GM08714 (cell line): ENCODE data around the gene IKZF2.
A peak's percentile ranks its signal among the peaks of the same experiment; 100 is the strongest.

Experiments
- H3K4me3 ChIP-seq: fragments of 200-500 bp; sonication (Bioruptor generic); 2 replicates; pipeline ENCODE4 v1.5.1; 2014; ENCODE audit warnings: mild to moderate bottlenecking, low read length, inconsistent platforms
- ZNF274 ChIP-seq: IDR thresholded peaks from 2 replicates; pipeline ENCODE4 v1.6.1; 2012; ENCODE audit warnings: mild to moderate bottlenecking, low read depth, low read length

Gene IKZF2

DNA sequence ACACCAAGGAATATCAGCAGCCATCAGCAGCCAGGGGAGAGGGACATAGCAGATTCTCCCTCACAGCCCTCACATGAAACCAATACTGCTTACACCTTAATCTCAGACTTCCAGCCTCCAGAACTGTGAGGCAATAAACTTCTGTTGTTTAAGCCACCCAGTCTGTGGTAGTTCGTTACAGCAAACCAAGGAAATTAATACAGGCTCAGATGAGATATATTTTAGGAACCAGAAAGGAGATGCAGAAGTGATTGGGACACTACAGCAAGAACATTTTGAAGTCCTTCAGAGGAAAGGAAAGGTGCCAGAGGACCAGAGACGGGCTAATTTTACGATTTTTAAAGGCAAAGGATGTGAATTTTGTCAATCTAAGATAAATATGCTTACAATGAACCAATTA is 60.6 kb downstream of the IKZF2 start:
- no peak overlapping the region for H3K4me3 ChIP-seq
- no peak for TF ChIP-seq ZNF274

GRCh38 chr2:213089438-213089837 is 62.0 kb downstream of the IKZF2 start:
- no peak overlapping the region for H3K4me3 ChIP-seq
- TF ChIP-seq ZNF274, result no peak

DNA sequence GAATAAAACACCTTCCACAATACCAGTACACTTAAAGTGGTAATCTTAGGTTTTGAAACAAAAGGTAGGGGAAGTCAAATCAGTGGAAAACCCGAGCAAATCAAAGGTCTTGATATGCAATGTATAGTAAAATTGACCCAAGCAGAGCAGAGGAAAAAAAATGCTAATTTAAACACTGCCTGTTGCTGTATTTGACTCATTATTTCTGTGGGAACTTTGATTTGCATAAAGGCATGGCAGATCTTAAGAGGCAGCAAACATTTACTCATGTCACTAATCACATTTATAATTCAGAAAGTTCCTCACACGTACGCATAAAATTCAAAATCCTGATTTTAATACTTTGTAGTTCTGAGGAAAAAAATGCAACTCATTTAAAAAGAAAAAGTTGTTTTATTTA is 64.4 kb downstream of the IKZF2 start:
- TF ChIP-seq ZNF274, result no peak
- H3K4me3 ChIP-seq, result no peak overlapping the region

GRCh38 chr2:213086571-213086970 is 64.8 kb downstream of the IKZF2 start:
- no peak for TF ChIP-seq ZNF274
- H3K4me3 ChIP-seq, result no peak overlapping the region

- H3K4me3 ChIP-seq, result no peak overlapping the region
- no peak for TF ChIP-seq ZNF274
Observed at GRCh38 chr2:213086050-213086449, 65.4 kb downstream of the IKZF2 start.

GRCh38 chr2:213085538-213085937 is 65.9 kb downstream of the IKZF2 start:
- no peak for TF ChIP-seq ZNF274
- H3K4me3 ChIP-seq, result no peak overlapping the region

- no peak for TF ChIP-seq ZNF274
- H3K4me3 ChIP-seq, result no peak overlapping the region
Observed at GRCh38 chr2:213084261-213084660, 67.2 kb downstream of the IKZF2 start.

DNA sequence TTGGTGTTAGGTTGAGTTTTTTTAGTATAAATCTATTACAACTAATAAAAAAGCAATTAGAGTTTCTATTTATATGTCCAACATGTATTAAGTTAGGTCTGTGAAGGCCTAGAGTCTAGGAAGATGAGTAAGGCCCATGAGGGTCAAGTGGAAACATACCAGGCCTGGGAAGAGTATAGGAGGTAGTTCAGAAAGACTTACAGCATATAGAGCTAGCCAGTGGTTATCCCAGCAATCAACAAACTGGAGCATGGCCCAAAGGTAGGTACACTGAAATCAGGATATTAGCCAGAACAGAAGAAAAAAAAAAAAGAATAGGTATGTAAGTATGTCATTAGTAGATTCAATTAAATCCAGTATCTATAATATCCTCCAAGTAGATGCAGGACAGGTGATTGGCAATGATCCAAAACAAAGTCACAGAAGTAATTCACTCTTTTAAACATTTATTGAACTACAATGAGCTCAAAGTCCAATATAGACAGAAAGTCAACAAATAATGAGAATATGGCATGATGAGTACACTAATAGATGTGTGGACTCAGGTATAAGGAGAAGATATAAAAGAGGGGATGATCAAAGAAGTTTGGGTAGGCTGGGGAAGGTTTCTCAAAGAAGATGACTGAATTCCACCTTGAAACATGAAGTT is 70.3 kb downstream of the IKZF2 start:
- TF ChIP-seq ZNF274, result no peak
- no peak overlapping the region for H3K4me3 ChIP-seq

GRCh38 chr2:213079756-213080155 is 71.7 kb downstream of the IKZF2 start:
- TF ChIP-seq ZNF274, result no peak
- H3K4me3 ChIP-seq, result no peak overlapping the region

DNA sequence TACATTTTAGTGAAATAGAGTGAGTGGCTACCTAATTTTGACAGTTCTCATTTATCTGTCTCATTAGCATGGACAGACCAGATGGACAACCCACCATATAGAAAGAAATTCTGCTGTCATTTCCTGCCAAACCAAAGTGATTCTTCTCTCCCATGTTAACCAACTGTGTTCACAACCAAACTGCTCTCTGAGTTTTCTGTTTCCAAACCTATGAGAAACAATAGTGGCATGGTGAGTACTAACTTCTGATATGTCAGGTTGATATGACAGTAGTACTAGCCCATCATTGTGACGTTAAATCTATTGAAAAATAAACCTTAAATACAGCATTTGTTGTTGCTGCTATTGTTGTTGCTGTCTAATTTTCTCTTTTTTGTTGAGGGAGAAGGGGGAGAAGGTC is 72.7 kb downstream of the IKZF2 start:
- H3K4me3 ChIP-seq, result no peak overlapping the region
- no peak for TF ChIP-seq ZNF274

DNA sequence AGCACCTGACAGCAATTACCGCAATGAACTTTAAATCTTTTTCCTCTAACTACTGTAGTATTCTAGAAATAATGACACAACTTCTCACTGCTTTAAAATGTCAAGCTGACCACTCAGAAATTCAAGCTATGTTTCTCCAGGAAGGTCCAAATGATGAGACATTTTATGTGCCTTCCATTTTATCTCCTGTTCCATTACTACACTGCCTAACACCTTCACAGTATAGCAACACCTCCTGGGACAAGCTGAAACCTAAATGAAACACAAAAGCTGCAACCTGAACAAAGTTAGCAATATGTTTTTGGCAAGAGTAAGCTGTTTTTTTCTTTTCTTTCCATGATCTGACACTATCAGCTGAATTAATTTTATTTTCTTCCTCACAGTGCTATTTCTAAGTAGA is 81.9 kb downstream of the IKZF2 start:
- no peak overlapping the region for H3K4me3 ChIP-seq

DNA sequence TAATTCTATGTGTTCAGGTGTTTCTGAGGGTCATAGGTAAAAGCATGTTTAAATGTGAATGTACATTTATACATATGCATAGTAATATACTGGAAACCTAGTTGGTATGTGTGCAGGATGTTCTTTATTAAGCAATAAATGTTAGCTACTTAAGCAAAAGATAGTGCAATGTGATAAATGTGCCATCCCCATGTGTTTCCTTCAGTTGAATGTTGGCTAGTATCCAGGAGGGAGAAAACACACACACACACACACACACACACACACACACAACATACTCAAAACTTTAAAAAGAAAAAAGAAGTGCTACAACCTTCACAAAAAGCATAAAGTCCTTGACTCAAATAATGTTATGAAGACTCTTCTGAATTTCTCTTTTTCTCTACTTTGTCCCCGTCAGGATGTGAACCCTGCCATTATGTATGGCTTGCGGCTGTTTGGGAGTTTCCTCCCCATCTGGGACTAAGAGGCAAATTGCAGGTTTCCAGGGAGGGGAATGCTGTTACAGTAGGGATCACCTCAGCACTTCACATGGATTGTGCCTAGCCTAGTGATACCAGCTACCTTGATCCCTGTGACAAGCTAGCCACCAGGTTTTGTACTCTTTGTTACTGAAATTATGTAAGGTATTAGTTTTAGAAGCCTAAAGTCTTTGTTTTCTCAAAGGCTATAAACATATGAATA is 82.6 kb downstream of the IKZF2 start:
- H3K4me3 ChIP-seq, result no peak overlapping the region
- TF ChIP-seq ZNF274, result no peak

More for the DNA sequence above, 81.9 kb downstream of the IKZF2 start:
- TF ChIP-seq ZNF274, result no peak

- no peak overlapping the region for H3K4me3 ChIP-seq
- TF ChIP-seq ZNF274, result no peak
Observed at GRCh38 chr2:213067888-213068287, 83.5 kb downstream of the IKZF2 start.

DNA sequence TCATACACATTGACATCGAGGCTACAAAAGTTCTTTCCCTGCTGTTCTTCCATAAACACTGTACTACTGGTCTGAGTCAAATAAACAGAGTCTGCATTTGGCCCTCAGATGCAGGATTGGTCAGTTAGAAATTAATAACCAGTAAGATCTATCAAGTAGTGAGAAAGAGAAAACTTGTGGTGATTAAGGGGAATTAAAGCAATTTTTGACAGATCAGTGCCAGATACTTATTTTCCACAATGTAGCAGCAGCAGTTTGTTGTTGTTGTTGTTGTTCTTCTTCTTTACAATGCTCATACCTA is 85.0 kb downstream of the IKZF2 start:
- peak overlapping the region; percentile 7; the same call in 1 of the 2 replicates for H3K4me3 ChIP-seq
- no peak for TF ChIP-seq ZNF274

DNA sequence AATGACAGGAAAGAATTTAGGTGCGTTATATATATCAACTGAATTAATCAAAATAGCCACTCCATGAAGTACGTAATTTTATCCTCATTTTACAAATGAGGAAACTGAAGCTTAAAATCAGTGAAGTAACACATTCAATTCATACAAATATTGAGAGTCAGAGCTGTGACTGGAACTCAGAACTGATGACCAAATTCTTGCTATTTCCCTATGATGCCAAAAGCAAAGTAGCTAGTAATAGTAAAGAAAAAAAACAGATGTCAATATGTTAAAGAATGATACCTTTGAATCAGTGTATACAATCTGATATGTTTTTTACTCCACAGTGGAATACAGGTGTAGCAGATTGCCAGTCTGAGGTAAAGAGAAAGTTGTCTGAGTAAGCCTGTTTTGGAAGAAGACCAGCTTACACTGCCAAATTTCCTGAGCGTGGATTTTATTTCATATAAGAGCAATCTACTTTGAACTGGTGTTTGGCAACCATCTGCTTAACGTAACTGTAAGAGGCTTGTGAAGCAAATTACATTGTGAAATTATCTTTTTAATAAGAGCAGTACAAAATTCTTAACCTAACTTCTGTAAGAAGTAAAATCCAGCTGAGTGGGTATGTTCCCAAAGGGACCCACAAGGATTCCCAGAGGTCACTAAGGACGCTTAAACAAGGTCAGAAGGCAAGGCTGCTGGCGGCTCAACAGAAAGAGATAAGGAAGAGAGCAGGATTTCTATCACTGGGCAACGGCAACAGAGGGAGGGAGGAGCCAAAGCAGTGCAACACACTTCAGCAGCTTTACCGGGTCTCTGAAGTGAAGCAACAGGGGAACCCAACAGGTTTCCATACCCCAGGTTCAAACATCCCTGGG is 85.6 kb downstream of the IKZF2 start:
- TF ChIP-seq ZNF274, result no peak
- H3K4me3 ChIP-seq, result peak overlapping the region; percentile 7; the same call in 1 of the 2 replicates

DNA sequence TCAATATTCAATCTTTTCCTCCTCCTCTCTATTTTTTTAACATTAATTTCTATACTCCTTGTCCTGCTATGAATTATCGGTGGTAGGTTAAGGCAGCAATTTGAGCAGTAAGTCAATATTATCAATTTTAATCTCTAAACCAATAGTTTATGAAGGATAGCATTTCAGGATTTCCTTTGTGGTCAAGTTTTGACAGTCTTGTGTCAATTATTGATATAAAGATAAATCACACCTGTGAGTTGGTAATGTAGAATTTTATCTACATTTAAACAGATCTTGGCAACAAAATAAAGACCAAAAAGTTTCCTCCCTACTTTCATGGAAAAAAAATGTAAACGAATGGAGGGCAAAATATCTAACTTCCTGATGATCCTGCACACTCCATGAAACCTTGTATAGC is 87.3 kb downstream of the IKZF2 start:
- no peak for TF ChIP-seq ZNF274
- no peak overlapping the region for H3K4me3 ChIP-seq
